Activated CD4-positive, alpha-beta T cell treated with anti-CD3 and anti-CD28 coated beads for 4 hours (primary cell): ENCODE results near the gene GABRR1.
"Not testable (repeated sequence)": the region's sequence is repeated elsewhere in the genome, so short reads cannot be mapped to it uniquely, and the experiment has no call there.

Experiments used
- DNase-seq, 2 donors: peaks; one replicate each; pipeline ENCODE4 v3.0.0-alpha.2; 2020

Gene GABRR1

DNA sequence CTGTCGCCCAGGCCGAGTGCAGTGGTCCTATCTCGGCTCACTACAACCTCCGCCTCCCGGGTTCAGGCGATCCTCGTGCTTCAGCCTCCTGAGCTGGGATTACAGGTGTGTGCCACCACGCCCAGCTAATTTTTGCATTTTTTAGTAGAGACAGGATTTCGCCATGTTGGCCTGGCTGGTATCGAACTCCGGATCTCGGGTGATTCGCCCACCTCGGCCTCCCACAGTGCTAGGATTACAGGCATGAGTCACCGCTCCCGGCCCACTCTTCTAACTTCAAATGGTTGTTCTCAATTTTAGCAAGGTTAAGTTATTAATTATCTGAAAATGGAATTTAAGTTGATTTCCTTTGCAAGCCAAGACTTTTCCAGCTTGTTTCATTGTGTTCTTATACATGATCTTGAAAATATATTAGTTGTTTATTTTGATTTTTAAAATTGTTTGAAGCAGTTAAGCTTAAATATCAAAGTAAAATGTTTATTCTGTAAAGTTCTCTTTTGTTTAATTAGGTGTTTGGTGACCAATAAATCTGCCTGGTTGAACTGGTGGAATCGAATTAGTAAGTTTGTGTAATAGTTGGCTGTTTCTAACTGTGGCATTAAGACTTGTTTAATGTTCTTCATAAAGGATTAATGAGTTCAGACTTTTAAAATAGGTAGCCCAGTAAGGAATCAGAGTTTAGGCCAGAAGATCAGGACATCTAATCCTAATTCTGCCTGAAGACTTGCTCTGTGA is 69.0 kb downstream of the GABRR1 start:
- peak; percentile 30 to 38 for DNase-seq

- DNase-seq = peak in 1 of 2 donors; percentile 23
Measured at GRCh38 chr6:89146718-89147700, 70.1 kb downstream of the GABRR1 start.

GRCh38 chr6:89145956-89146717 is 71.0 kb downstream of the GABRR1 start, which contains the start of gene PM20D2:
TSS of gene PM20D2 (plus strand) at chr6:89146055. CDS start at chr6:89146145, 90 bp downstream.
- DNase-seq = peak; percentile 62 to 67

GRCh38 chr6:89145091-89145955 is 71.8 kb downstream of the GABRR1 start:
- DNase-seq = peak; percentile 24 to 26

- DNase-seq = no peak
Measured at GRCh38 chr6:89144354-89144906, 72.7 kb downstream of the GABRR1 start.

GRCh38 chr6:89140347-89141156 is 76.6 kb downstream of the GABRR1 start:
- no peak for DNase-seq

DNA sequence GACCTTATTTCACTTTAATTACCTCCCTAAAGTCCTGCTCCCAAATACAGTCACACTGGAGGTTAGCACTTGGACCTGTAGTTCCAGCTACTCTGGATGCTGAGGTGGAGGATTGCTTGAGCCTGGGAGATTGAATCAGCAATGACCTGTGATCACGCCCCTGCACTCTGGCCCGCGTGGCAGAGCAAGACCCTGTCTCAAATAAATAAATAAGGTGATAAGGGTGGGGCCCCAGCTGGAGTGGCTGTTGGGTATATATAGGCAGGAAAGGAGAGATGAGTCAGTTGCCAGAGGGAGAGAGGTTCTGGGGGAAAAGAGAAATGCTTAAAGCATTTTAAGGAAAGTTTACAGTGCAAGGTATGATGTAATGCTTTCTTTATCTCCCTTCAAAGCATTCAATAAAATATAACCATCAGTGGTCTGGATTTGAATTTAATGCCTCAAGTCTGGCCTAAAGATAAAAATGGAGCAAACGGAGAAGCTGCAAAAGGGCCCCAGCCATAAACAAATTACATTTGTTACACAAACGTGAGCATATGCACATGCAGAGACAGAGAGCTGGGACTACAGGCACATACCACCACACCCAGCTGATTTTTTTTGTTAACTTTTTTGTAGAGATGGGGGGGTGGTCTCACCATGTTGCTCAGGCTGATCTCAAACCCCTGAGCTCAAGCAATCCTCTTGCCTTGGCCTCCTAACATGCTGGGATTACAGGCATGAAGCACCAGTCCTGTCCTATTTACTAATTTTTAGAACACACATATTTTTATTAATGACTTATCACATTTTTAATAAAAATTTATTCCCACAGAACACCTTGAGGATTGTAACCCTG is 77.4 kb downstream of the GABRR1 start:
- DNase-seq = no peak

GRCh38 chr6:89138173-89138572 is 79.0 kb downstream of the GABRR1 start:
- DNase-seq = no peak

GRCh38 chr6:89134723-89135122 is 82.4 kb downstream of the GABRR1 start:
- no peak for DNase-seq

DNA sequence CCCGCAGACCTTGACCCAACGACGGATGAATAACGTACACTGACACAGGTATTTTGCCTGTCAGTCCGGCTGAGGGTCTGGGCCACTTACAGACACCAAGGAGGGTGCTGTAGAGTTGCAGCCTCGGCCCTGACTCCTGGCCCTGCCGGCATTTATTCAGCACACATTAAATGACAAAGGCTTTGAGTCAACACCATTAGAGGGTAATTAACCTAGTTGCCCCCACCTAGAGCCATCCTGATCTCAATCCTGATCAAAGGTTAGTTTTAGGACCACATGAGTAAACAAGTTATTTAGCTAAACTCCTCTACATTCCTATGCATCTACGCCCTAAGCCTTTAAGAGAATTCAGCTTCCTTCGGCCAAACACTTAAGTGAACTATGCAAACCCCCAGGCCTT is 83.2 kb downstream of the GABRR1 start:
- no peak for DNase-seq

- DNase-seq = no peak
Measured at GRCh38 chr6:89132057-89132456, 85.1 kb downstream of the GABRR1 start.

DNA sequence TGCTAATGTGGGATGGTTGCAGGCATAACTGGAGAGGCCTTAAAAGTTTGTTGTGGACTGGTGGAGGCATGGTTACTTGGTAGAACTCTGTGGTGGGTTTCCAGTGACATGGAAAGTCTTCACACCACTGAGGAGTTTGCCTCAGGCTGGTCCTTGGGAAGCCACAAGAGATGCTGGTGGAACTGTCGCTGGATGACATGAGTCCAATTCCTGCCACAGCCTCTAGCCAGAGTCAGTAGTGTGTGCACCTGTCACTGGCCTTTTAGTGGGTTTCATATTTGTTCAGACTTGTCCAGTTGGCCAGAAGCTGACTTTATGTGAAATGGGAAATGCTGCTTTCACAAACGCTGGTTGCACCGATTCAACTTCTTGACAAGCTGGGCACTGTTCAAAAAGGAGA is 85.6 kb downstream of the GABRR1 start:
- no peak for DNase-seq

DNA sequence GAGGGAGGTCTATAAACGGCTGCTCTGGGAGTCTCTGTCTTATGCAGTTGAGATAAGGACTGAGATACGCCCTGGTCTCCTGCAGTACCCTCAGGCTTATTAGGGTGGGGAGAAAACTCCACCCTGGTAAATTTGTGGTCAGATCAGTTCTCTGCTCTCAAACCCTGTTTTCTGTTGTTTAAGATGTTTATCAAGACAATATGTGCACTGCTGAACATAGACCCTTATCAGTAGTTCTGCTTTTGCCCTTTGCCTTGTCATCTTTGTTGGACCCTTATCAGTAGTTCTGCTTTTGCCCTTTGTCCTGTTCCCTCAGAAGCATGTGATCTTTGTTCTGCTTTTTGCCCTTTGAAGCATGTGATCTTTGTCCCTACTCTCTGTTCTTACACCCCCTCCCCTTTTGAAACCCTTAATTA is 88.9 kb downstream of the GABRR1 start:
- not testable (repeated sequence) for DNase-seq
